Measurements from ENCODE around the gene CDKAL1.

CDKAL1 gene

GRCh38 chr6:20946022-20946421 is 411.8 kb downstream of the CDKAL1 start:
- Histone ChIP-seq H3K4me1 (ENCODE audit: low read length) (no peaks in the 10 kb centered on the region), H2AFZ (ENCODE audit: low read length) (no peak overlapping the region), H3K9me3 (replicated peaks; ENCODE audit: insufficient read depth, low read length) (no peaks in the 10 kb centered on the region), H3K9me2 (replicated peaks; ENCODE audit: insufficient read depth, low read length) (no peaks in the 10 kb centered on the region), H3K4me3 (ENCODE audit: low read length) (no peak overlapping the region), H3K9ac (ENCODE audit: low read length) (no peak overlapping the region), H3K27me3 (replicated peaks; ENCODE audit: insufficient read depth, low read length) (no peaks in the 10 kb centered on the region), H3K4me2 (ENCODE audit: low read depth, low read length) (no peak overlapping the region), H3F3A (ENCODE audit: insufficient read depth, low read length) (no peaks in the 10 kb centered on the region), H4K20me1 (ENCODE audit: insufficient read depth, low read length) (no peaks in the 10 kb centered on the region), H3K27ac (ENCODE audit: low read length) (no peak overlapping the region), H3K79me2 (ENCODE audit: low read length) (no peaks in the 10 kb centered on the region), H3K36me3 (replicated peaks; ENCODE audit: insufficient read depth, low read length) (no peaks in the 10 kb centered on the region)
- DNase-seq = no peak
- TF ChIP-seq EZH2phosphoT487 (IDR thresholded peaks at IDR 0.05; ENCODE audit: low read length) (no peak), CTCF (IDR thresholded peaks at IDR 0.05; ENCODE audit: low read length) (no peak), EZH2 (optimal IDR thresholded peaks at IDR 0.05; ENCODE audit: low read depth, low read length) (no peak)

DNA sequence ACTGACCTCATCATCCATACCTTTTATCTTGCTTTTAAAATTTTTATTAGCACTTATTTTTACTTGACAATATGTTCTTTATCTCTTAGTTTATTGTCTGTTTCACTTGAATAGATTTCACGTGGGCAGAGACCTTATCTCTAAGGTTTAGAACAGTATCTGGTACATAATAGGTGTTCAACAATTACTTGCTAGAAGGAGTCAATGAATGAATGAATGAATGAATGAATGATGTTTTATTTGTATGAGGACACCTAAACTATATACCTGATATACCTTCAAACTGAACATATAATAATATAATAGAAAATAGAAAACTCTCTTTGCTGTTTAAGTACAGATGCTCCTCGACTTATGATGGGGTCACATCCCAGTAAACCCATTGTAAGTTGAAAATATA is 412.6 kb downstream of the CDKAL1 start:
- no peak overlapping the region for H3K9ac ChIP-seq (ENCODE audit: low read length)
- H3K79me2 ChIP-seq (ENCODE audit: low read length) = no peaks in the 10 kb centered on the region
- DNase-seq = no peak
- H3K4me2 ChIP-seq (ENCODE audit: low read depth, low read length) = no peak overlapping the region
- TF ChIP-seq CTCF (IDR thresholded peaks at IDR 0.05; ENCODE audit: low read length) (no peak), EZH2 (optimal IDR thresholded peaks at IDR 0.05; ENCODE audit: low read depth, low read length) (no peak), EZH2phosphoT487 (IDR thresholded peaks at IDR 0.05; ENCODE audit: low read length) (no peak)
- H3K4me3 ChIP-seq (ENCODE audit: low read length) = no peak overlapping the region
- H3K9me2 ChIP-seq (replicated peaks; ENCODE audit: insufficient read depth, low read length) = no peaks in the 10 kb centered on the region
- H4K20me1 ChIP-seq (ENCODE audit: insufficient read depth, low read length) = no peaks in the 10 kb centered on the region
- no peaks in the 10 kb centered on the region for H3K9me3 ChIP-seq (replicated peaks; ENCODE audit: insufficient read depth, low read length)
- H3K36me3 ChIP-seq (replicated peaks; ENCODE audit: insufficient read depth, low read length) = no peaks in the 10 kb centered on the region
- no peak overlapping the region for H3K27ac ChIP-seq (ENCODE audit: low read length)
- H3F3A ChIP-seq (ENCODE audit: insufficient read depth, low read length) = no peaks in the 10 kb centered on the region
- H3K4me1 ChIP-seq (ENCODE audit: low read length) = no peaks in the 10 kb centered on the region
- no peak overlapping the region for H2AFZ ChIP-seq (ENCODE audit: low read length)
- H3K27me3 ChIP-seq (replicated peaks; ENCODE audit: insufficient read depth, low read length) = no peaks in the 10 kb centered on the region

- no peak for DNase-seq
- no peaks in the 10 kb centered on the region for H3K9me3 ChIP-seq (replicated peaks; ENCODE audit: insufficient read depth, low read length)
Measured at GRCh38 chr6:20947977-20948376, 413.7 kb downstream of the CDKAL1 start.

More at GRCh38 chr6:20947977-20948376, 413.7 kb downstream of the CDKAL1 start:
- no peak overlapping the region for H3K27ac ChIP-seq (ENCODE audit: low read length)
- no peak overlapping the region for H2AFZ ChIP-seq (ENCODE audit: low read length)
- H3K9me2 ChIP-seq (replicated peaks; ENCODE audit: insufficient read depth, low read length) = no peaks in the 10 kb centered on the region
- H3K79me2 ChIP-seq (ENCODE audit: low read length) = no peaks in the 10 kb centered on the region
- H3F3A ChIP-seq (ENCODE audit: insufficient read depth, low read length) = no peaks in the 10 kb centered on the region
- no peaks in the 10 kb centered on the region for H4K20me1 ChIP-seq (ENCODE audit: insufficient read depth, low read length)
- H3K4me2 ChIP-seq (ENCODE audit: low read depth, low read length) = no peak overlapping the region
- no peak overlapping the region for H3K4me3 ChIP-seq (ENCODE audit: low read length)
- no peaks in the 10 kb centered on the region for H3K36me3 ChIP-seq (replicated peaks; ENCODE audit: insufficient read depth, low read length)
- no peaks in the 10 kb centered on the region for H3K4me1 ChIP-seq (ENCODE audit: low read length)
- TF ChIP-seq EZH2phosphoT487 (IDR thresholded peaks at IDR 0.05; ENCODE audit: low read length) (no peak), EZH2 (optimal IDR thresholded peaks at IDR 0.05; ENCODE audit: low read depth, low read length) (no peak), CTCF (IDR thresholded peaks at IDR 0.05; ENCODE audit: low read length) (no peak)
- no peaks in the 10 kb centered on the region for H3K27me3 ChIP-seq (replicated peaks; ENCODE audit: insufficient read depth, low read length)
- H3K9ac ChIP-seq (ENCODE audit: low read length) = no peak overlapping the region
